Kidney (tissue), 14 donors: ENCODE results near the gene AK5. TPM values are rescaled to one million over a fixed set of nuclear protein-coding genes. Genes with fewer than 3 reads are reported as not detected.

Experiments
- DNase-seq, 5 donors: peaks; one replicate each; pipeline ENCODE4 v3.0.0-alpha.2; 2013 to 2020
- FAIRE-seq: peaks from 2 replicates; lab custom pipeline; 2012; peaks lifted over from hg19 to GRCh38; lab: Jason Lieb, UNC
- H3K27ac ChIP-seq, 2 donors: one replicate each; pipeline ENCODE4 v1.7.0; 2013; ENCODE audit warnings: low read depth in 2 of 2, low read length in 2 of 2, inconsistent platforms in 1 of 2
- H3K27me3 ChIP-seq: one replicate; pipeline ENCODE4 v1.7.1; 2013; ENCODE audit warnings: low read length, inconsistent platforms; ENCODE audit not compliant: control insufficient read depth, insufficient read depth
- H3K36me3 ChIP-seq, 3 donors: one replicate each; pipeline versions ENCODE4 v1.7.0 to v1.7.1; 2013; ENCODE audit warnings: low read length in 3 of 3, control low read depth in 1 of 3, inconsistent platforms in 1 of 3; ENCODE audit not compliant: insufficient read depth in 3 of 3, control insufficient read depth in 2 of 3
- H3K4me1 ChIP-seq, 3 donors: one replicate each; pipeline versions ENCODE4 v1.7.0 to v1.7.1; 2013; ENCODE audit warnings: low read length in 3 of 3, inconsistent platforms in 1 of 3, low read depth in 1 of 3; ENCODE audit not compliant: control insufficient read depth in 2 of 3, insufficient read depth in 2 of 3
- H3K4me3 ChIP-seq, 3 donors: one replicate each; pipeline versions ENCODE4 v1.7.0 to v1.8.1; 2013; ENCODE audit warnings: low read length in 3 of 3, control low read depth in 1 of 3, inconsistent platforms in 1 of 3
- H3K9ac ChIP-seq, 3 donors: one replicate each; pipeline versions ENCODE4 v1.7.0 to v1.7.1; 2013; ENCODE audit warnings: low read length in 3 of 3, control low read depth in 1 of 3, inconsistent platforms in 1 of 3
- H3K9me3 ChIP-seq, 3 donors: one replicate each; pipeline versions ENCODE4 v1.7.0 to v1.7.1; 2013; ENCODE audit warnings: low read length in 3 of 3, control low read depth in 1 of 3, inconsistent platforms in 1 of 3; ENCODE audit not compliant: control insufficient read depth in 2 of 3, insufficient read depth in 1 of 3
- CTCF ChIP-seq: IDR thresholded peaks from 3 replicates; pipeline ENCODE4 v1.5.1; 2012; ENCODE audit warnings: mild to moderate bottlenecking, moderate library complexity, borderline replicate concordance; ENCODE audit not compliant: insufficient read depth; ENCODE audit errors: extremely low read depth
- intact Hi-C: fragments of 100-400 bp; cut with DNase I; formaldehyde crosslinking; loops from one replicate; pipeline ENCODE4 v1.11.1; 2022
- polyA plus RNA-seq: library from polyadenylated mRNA; stranded (reverse); fragments of 350-450 nt; fragmentation: Illumina TruSeq; extraction: RNeasy Lipid Tissue Mini Kit (QIAGEN cat#74804); gene quantifications from one replicate; pipeline ENCODE4 v1.2.3, GENCODE V29; 2014; ENCODE audit warnings: low read depth, low replicate concordance; ENCODE audit not compliant: insufficient read depth
- total RNA-seq: library from RNA; stranded (reverse); fragmentation: NEBNext Ultra II Directional; extraction: Animal tissue kit (Norgen Biotek cat#: 25700); gene quantifications from one replicate; pipeline ENCODE4 v1.2.1, GENCODE V29; 2021
- donor health status: control.
- donor health status: control.
- donor health status: control.
- donor health status: control.
- donor health status: control.
- donor health status: DM: yes; HTN: yes; CAD: no.
- donor health status: Normal renal cell carcinoma (clear cell type).

Gene AK5
- total and polyA plus RNA-seq, 2 donors from 2014 or later, result 1.7 to 2.5 TPM

- no peaks in the 10 kb centered on the region for H3K27me3 ChIP-seq
- intact Hi-C loops, result no loop called here
- H3K9ac ChIP-seq, result no peak overlapping the region
- DNase-seq (peak in 2 of 5 donors; percentile 13 to 80), FAIRE-seq (no peak)
- H3K36me3 ChIP-seq, result peaks cover 0 to 4% (median 0%) of the 10 kb centered on the region in 3 donors
- TF ChIP-seq CTCF, result no peak
- peaks cover 0 to 12% (median 4%) of the 10 kb centered on the region in 3 donors for H3K9me3 ChIP-seq
- peak overlapping the region; percentile 10 to 69 for H3K27ac ChIP-seq
- H3K4me3 ChIP-seq, result no peak overlapping the region
- peaks cover 0 to 12% (median 7%) of the 10 kb centered on the region in 3 donors for H3K4me1 ChIP-seq
These were observed 323.6 kb downstream of the AK5 start for GRCh38 chr1:77605246-77606026.

GRCh38 chr1:77608893-77609292 lies 327.1 kb downstream of the AK5 start:
- peaks cover 0 to 12% (median 4%) of the 10 kb centered on the region in 3 donors for H3K9me3 ChIP-seq
- no peak for FAIRE-seq
- peaks cover 0 to 4% (median 0%) of the 10 kb centered on the region in 3 donors for H3K36me3 ChIP-seq
- H3K27ac ChIP-seq, result no peak overlapping the region
- no peak overlapping the region for H3K4me3 ChIP-seq
- DNase-seq, result no peak
- H3K9ac ChIP-seq, result no peak overlapping the region
- H3K27me3 ChIP-seq, result no peaks in the 10 kb centered on the region
- TF ChIP-seq CTCF, result no peak
- intact Hi-C loops, result no loop called here
- H3K4me1 ChIP-seq, result peaks cover 0 to 12% (median 7%) of the 10 kb centered on the region in 3 donors

Other genes with a start within 250 kb of the AK5 start
- 38.5 TPM for gene PIGK, start 62.6 kb upstream of the AK5 start, total RNA-seq
- gene PIGK, start 62.6 kb upstream of the AK5 start, polyA plus RNA-seq, result 31.0 TPM